GM15510 (cell line): Measurements from ENCODE around the gene SF3B2.

Experiments
- POLR2A ChIP-seq: IDR thresholded peaks from 3 replicates; pipeline ENCODE4 v1.6.1; 2011; ENCODE audit warnings: borderline replicate concordance; ENCODE audit not compliant: insufficient read length; ENCODE audit errors: extremely low read depth

SF3B2 gene

DNA sequence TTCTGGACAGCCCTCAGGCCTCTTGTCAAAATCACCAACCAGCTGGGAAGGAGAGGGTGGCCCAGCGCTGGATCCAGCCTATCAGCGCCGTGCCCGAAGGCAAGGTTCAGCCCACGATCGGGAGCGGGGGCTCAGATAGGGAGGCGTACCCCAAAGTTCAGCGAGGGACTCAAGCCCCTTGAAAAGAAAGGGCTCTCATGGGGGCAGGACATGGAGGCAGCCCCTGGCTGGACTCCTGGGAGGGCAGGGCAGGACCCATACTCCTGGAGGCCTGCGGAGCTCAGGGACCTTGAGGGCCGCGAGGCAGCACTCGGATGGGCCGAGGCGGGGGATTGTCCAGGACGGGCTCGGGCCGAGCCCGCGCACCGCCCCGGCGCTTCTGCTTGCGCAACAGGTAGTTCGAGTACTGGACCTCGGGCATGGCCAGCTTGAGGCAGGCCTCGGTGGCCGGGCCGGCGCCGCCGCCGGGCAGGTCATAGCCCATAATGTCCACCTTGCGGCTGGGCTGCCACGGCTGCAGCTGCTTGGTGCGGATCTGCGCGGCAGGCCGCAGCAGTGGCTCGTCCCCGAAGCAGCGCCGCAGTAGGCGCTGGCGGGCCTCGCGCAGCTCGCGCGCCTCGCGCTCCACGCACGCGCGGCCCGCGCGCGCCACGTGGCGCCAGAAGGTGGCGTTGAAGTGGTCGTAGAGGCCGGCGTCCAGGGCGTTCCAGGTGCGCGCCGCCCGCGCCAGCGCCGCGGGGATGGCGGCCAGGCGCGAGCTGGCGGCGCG, 9.8 kb upstream of the SF3B2 start:
- no peak for TF ChIP-seq POLR2A

DNA sequence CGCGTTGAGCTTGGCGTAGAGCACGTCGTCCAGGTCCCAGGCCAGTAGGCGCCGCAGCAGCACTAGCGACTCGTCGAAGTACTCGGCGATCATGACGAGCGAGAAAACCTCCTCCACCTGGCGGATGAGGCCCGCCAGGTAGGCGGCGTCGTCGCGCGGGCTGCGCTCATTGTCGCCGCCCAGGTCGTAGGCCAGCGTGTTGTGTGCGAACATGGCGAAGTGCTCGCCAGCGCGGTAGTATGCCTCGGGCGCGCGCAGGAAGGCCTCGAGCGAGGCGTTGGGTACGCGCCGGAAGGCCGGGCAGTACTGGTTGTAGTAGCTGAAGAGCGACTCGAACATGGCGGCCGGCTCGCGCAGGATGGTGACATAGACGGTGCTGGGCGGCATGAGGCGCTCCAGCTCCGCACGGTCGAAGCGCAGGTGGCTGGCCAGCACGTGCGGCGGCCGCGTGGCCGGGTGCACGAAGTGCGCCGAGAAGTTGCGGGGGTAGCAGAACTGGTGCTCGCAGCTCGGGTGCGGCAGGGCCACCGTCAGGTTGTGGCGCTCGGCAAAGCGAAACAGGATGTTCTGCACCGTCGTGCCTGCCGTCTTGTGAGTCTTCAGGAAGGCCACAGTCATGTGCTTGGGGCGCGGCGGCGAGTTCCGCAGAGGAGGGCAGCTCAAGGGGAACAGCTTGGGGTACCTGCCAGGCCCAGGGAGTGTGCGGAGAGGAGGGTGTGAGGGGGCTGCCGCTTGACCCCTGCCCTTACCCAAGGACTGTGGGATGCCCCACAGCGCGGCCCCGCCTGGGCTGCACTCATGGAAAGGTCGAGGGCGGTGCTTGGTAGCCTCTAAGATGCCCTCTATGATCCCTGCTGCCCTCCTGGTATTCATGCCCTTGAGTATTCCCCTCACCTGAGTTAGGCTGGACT, 8.9 kb upstream of the SF3B2 start:
- no peak for TF ChIP-seq POLR2A

DNA sequence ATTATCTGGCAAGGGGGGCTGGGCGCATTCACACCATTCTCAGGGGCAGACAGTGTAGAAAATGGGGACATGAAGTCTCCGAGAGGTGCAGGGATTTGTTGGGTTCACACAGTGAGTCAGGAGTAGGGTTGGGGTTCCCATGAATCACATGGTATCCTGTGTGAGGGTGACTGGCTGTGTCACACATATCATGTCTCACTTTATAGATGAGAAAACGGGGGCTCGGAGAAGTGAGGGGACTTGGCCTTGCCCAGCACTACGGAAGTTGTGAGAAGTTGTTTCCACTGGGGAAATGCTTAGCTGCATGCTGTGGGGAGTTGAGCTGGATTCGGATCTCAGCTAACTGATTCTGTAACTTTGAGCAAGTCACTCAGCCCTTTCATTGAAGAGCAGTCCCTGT, 7.4 kb upstream of the SF3B2 start:
- no peak for TF ChIP-seq POLR2A

DNA sequence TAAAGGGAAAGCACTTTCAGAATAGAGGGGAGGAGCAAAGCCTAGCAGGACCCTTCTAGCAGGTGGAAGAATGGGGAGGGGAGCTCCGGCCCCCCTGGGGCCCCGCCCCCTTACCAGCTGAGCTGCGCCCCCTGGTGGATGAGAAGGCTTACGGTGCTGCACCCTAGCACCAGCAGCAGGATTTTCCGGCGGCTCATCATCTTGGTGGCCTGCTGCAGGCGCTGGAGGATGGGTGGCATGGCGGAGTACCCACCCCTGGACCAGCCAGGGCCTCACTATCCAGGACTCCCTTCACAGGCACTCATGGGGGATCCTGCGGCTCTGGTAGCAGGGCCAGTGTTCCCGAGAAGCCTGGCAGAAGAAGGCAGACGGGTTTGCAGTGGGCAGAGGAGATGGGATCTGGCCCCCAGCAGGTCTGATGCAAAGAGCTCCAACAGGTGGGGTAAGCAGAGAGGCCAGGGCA, 7.0 kb upstream of the SF3B2 start:
- no peak for TF ChIP-seq POLR2A

DNA sequence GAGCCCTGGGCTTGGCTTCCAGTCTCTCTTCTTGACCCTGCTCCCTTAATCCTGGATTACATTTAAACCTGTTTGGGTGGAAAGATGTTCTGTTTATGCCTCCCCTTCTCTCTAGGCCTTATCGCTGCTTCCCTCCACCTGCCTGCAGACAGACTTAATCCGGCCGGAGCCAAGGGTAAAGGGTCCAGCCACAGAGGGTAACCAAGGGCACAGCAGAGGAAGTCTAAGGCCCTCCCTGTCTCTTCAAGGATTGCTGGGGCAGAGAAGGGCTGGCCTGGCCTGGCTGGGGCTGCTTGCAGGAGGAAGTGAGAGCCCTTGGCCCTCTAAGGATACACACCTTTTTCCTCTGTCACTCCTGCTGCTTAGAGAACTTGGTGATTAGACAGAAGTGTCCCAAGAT, 5.3 kb upstream of the SF3B2 start:
- TF ChIP-seq POLR2A = no peak

DNA sequence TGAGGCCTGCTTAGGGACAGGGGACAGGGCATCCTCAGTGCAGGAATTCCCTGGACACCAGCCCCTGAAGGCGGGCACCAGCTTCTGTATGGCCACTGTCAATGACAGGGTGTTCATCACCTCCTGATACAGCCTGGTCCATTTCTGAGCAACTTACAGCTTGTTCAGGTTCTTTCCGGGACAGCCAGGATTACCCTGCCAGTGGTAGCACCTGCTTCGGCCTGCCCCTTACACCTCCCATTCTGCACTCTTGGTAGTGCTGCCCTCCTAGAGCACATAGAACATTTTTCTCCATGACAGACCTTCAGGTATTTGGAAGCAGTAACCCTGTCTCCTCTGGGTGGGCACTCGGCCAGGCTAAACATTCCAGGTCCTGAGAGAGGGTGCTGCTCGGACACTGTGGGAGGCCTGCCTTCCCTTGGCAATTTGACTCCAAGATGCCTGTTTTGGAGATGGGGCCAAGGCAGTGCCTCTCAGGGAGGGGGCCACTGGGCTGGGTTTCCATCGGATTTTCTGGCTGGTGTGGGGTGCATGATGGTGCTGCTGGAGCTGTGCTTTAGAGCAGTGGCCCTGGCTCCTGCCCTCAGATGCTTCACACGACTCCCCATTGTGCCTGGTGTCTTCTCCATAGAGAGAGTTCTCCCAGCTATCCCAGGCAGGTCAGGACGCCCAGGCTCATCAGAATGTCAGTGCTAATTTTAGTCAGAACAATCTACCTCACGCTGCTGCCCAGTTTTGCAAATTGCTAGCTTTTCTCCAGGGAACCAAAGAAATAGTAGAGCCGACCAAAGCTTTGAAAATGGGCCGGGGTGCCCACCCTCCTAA, 4.4 kb upstream of the SF3B2 start:
- no peak for TF ChIP-seq POLR2A

DNA sequence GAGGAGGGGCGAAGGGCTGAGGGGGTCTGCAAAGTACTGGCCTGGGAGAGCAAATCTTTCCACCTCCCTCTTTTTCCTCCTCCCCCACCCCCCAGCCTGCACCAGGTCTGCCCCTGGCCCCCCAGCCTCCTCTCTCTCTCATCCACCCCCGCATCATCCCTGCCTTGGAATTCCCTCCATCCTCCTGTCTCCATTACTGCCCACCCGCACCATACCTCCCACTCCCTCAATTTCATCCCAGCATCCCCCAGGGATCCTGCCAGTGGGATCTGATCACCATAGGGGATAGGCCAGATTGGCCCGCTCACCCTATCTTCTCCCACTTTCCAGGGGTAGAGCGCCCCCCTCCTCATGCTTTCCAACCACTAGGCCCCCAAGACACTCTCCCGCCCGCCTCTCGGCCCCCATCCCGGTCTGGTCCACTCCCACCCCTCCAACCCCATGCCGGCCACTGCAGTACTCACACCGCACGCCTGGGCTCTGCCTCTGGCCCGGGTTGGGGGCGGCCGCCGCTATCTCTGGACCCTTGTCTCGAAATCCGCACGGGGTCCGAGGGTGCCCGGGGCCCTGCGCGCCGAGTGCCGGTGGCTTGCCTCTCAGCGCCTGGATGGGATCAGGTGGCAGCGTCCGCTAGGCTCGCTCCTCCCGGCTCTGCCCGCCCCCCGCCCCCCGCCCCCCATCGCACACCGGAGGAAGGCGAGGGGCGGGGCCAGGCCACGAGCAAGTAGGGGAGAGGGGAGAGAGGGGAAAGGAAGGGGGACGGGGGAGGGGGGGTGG, 3.4 kb upstream of the SF3B2 start, which contains the start of gene GAL3ST3:
Gene GAL3ST3 (minus strand): TSS at position 615 of the 777 bp plus-strand sequence. CDS start 3,746 bp downstream, outside the sequence.
- no peak for TF ChIP-seq POLR2A

DNA sequence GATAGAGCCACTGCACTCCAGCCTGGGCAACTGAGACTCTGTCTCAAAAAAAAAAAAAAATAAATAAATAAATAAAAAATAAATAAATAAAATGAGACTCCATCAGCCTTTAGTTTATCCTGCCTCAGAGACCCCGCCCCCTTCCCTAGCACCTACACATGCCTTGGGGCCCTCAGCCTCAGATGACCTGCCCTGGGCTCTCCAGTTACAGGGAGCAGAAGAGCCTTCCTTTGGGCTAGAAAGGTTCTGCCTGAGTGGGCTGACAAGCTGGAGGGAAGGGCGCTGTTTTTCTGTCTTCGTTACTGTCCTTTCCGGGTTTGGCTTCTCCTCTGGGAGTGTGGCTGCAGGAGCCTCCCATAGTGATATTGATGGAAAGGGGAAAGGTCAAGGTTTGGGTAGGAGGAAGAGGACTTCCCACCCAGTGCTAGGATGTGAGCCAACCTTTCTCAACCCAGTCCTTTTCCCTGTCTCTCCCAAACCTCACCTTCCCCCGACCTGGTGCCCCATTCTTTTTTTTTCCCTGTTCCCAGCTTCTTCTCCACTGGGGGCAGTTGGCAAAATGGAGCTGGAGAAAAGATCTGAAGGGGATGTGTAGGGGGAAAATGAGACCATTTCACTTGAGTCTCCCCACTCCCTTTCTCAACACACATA, 1.5 kb upstream of the SF3B2 start:
- no peak for TF ChIP-seq POLR2A

DNA sequence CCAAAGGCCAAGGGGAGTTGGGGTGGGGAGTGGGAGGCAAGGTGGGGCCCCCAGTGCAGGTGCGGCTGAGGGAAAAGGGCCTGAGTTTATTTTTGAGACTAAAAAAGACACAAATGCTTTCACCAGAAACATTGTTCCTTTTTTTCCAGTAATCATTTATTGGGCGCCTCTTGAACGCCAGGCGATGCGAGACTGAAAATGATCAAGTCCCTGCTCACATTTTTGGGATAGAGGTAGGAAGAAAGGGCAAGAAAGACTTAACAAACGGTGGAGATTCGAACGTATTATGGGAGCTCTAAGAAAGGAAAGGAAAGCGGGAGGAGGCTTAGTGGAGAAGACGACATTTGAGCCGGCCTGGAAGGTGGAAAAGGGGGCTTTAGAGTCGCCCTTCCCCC, 796 bp upstream of the SF3B2 start:
- no peak for TF ChIP-seq POLR2A

DNA sequence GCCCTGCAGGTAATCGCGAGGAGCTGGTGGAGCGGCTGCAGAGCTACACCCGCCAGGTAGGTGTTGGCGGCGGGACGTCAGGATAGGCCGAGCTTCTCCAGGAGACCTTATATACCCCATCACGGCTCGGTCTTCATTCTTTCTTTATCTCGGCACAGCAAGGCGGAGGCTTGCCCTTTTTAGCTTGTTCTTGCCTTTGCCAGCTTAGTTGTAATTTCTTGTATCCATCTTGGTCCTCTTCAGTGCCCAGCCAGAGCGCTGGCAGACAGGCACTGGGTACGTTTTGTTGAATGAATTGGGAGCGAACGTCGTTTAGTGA, 459 bp downstream of the SF3B2 start:
- no peak for TF ChIP-seq POLR2A

DNA sequence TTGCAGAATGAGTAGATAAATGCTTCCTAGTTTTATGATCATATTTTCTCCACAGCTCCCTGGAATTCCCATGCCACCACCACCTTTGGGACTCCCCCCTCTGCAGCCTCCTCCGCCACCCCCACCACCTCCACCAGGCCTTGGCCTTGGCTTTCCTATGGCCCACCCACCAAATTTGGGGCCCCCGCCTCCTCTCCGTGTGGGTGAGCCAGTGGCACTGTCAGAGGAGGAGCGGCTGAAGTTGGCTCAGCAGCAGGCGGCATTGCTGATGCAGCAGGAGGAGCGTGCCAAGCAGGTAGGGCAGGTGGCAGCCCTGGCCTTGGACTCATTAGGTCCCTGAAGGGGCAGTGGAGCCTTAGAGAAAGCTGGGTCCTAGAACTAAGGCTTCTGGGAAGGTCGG, 2.9 kb downstream of the SF3B2 start:
- no peak for TF ChIP-seq POLR2A

DNA sequence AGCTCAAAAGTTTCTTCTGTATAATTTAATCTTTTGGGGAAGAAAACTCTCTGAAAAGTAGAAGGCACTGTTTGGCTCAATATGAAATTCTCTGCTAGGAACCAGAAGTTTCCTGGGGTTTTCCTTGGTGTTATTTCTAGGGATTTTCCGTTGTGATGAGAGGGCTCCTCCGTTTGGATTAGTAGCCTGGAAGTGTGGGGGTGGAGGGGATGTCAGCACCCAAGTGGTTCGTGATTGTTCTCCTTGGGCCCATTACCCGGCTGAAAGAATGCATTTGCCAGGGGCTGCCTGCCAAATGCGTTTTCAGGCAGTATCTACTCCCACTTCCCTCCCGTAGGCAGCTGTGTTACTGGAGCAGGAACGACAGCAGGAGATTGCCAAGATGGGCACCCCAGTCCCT, 4.3 kb downstream of the SF3B2 start:
- no peak for TF ChIP-seq POLR2A

DNA sequence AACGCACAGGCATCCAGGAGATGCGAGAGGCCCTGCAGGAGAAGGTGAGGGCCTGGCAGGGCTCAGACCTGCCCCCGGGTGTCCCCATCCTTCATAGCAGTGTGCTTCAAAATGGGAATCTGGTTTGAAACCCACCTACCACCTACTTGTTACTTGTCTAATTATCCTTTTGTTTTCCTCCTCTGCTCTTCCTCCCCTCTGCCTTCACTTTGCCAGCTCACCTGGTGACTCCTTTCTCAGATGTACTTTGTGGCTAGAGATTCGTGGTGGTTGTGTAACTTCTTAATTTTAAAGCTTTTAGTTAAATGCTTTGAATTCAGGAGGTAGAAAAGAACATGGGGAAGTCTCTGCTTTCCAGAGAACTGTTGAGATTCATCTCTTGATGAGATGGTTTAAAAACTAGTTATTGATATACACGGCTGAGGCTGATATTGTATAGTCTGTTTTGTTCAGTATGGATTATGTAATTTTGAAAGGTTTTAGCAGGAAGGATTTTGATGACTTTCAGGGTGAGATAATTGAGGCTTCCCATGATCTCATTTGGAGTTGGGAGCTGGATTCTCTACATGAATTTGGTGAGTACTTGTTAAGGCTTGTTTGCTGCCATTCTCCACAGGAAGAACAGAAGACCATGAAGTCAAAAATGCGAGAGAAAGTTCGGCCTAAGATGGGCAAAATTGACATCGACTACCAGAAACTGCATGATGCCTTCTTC, 8.0 kb downstream of the SF3B2 start:
- no peak for TF ChIP-seq POLR2A

DNA sequence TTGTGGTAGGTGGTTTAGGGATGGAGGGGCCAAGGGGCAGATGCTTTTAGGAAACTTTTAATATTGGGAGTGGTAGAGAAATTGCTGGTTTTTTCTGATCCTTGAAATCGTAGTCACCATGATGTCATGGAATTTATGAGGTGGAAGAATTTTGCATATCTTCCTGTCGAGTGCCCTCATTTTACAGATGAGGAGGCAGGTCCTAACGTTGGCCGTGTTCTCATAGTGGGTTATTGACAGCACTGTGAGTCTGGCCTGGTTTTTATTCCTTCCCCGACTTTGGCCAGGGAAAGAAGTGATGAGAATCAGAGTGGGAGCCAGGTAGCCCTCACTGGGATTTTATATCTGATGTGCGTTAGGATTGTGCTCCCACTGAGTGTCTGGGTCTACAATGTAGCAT, 9.1 kb downstream of the SF3B2 start:
- no peak for TF ChIP-seq POLR2A

DNA sequence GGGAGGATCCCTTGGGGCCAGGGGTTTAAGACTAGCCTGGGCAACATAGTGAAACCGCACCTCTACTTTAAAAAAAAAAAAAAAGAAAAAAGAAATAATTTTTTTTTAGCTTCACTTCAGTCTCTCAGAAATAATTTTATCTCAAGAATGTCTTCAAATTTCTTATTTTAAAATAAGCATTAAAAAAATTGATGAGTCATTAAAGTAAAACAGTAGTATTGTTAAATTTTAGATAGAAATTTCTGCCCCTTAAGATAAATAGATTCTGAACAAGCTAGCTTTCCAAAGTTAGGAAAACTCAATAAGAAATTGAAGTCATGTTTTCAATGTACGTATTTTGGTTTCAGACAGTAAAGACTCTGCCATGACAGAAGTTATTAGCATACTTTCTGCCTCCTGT, 10.2 kb downstream of the SF3B2 start:
- TF ChIP-seq POLR2A = no peak
